ENCODE measurements around the gene COX8C.

- TF ChIP-seq, protein P1, sequence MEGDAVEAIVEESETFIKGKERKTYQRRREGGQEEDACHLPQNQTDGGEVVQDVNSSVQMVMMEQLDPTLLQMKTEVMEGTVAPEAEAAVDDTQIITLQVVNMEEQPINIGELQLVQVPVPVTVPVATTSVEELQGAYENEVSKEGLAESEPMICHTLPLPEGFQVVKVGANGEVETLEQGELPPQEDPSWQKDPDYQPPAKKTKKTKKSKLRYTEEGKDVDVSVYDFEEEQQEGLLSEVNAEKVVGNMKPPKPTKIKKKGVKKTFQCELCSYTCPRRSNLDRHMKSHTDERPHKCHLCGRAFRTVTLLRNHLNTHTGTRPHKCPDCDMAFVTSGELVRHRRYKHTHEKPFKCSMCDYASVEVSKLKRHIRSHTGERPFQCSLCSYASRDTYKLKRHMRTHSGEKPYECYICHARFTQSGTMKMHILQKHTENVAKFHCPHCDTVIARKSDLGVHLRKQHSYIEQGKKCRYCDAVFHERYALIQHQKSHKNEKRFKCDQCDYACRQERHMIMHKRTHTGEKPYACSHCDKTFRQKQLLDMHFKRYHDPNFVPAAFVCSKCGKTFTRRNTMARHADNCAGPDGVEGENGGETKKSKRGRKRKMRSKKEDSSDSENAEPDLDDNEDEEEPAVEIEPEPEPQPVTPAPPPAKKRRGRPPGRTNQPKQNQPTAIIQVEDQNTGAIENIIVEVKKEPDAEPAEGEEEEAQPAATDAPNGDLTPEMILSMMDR (IDR thresholded peaks at IDR 0.05 in 2 of 3, conservative IDR thresholded peaks at IDR 0.05 in 1 of 3; ENCODE audit: borderline replicate concordance in 1 of 3, insufficient read depth in 1 of 3, low read depth in 2 of 3, low read length in 2 of 3), result 0 out of 6 replicates have a peak, but pooled peaks of 1 of the 3 experiments have one; percentile 15
- TF ChIP-seq POLR2AphosphoS5 (IDR thresholded peaks at IDR 0.05; ENCODE audit: low read depth, low read length) (peak; percentile 74), YY1 (IDR thresholded peaks at IDR 0.05; ENCODE audit: extremely low read depth, insufficient replicate concordance, low read depth, low read length) (peak; percentile 91)
Measured at GRCh38 chr14:93332853-93333630, 13.9 kb upstream of the COX8C start, which contains the start of gene BTBD7.
